Neural cell (in vitro differentiated cells): ENCODE results near the gene CSGALNACT2. TPM values are rescaled to one million over a fixed set of nuclear protein-coding genes. Genes with fewer than 3 reads are reported as not detected.

ENCODE experiments used
- H2AFZ ChIP-seq: fragments of 200-600, 300-800 bp; sonication (generic), shearing (Covaris generic); 2 replicates; pipeline ENCODE4 v1.6.0; 2014; ENCODE audit warnings: low read depth, mild to moderate bottlenecking, antibody characterized with exemption, low read length, moderate library complexity
- H3F3A ChIP-seq: fragments of 200-600 bp; shearing (Covaris generic); 2 replicates; pipeline ENCODE4 v1.6.1; 2016; ENCODE audit warnings: mild to moderate bottlenecking, moderate library complexity, mixed read lengths, antibody characterized with exemption, low read length; ENCODE audit not compliant: insufficient read depth, poor library complexity, severe bottlenecking
- H3K27ac ChIP-seq: fragments of 200-600, 300-800 bp; sonication (generic), shearing (Covaris generic); 2 replicates; pipeline ENCODE4 v1.5.1; 2014; ENCODE audit warnings: mild to moderate bottlenecking, low read length, moderate library complexity
- H3K27me3 ChIP-seq: fragments of 300-800, 200-600 bp; sonication (generic), shearing (Covaris generic); 2 replicates; pipeline ENCODE4 v1.6.0; 2014; ENCODE audit warnings: mild to moderate bottlenecking, low read depth, low read length, moderate library complexity; ENCODE audit not compliant: insufficient read depth
- H3K36me3 ChIP-seq: fragments of 300-800, 200-600 bp; sonication (generic), shearing (Covaris generic); 2 replicates; pipeline ENCODE4 v1.5.1; 2014; ENCODE audit warnings: mild to moderate bottlenecking, antibody characterized with exemption, low read length, moderate library complexity; ENCODE audit not compliant: insufficient read depth
- H3K4me2 ChIP-seq: fragments of 300-800, 200-600 bp; sonication (generic), shearing (Covaris generic); 2 replicates; pipeline ENCODE4 v1.6.0; 2014; ENCODE audit warnings: mild to moderate bottlenecking, low read length
- H3K4me3 ChIP-seq: fragments of 300-800, 200-600 bp; sonication (generic), shearing (Covaris generic); 2 replicates; pipeline ENCODE4 v1.5.1; 2014; ENCODE audit warnings: mild to moderate bottlenecking, low read length, moderate library complexity
- H3K79me2 ChIP-seq: fragments of 200-600 bp; shearing (Covaris generic); replicated peaks from 2 replicates; pipeline ENCODE4 v1.6.0; 2014; ENCODE audit warnings: mild to moderate bottlenecking, low read length, moderate library complexity; ENCODE audit not compliant: insufficient read depth
- H3K9ac ChIP-seq: fragments of 300-800, 200-600 bp; sonication (generic), shearing (Covaris generic); 2 replicates; pipeline ENCODE4 v1.6.1; 2016; ENCODE audit warnings: mild to moderate bottlenecking, low read length, mixed read lengths
- H3K9me2 ChIP-seq: fragments of 200-600 bp; shearing (Covaris generic); 2 replicates; pipeline ENCODE4 v1.6.1; 2016; ENCODE audit warnings: mild to moderate bottlenecking, low read length, mixed read lengths; ENCODE audit not compliant: insufficient read depth
- H3K9me3 ChIP-seq: fragments of 200-600, 300-800 bp; sonication (generic), shearing (Covaris generic); 2 replicates; pipeline ENCODE4 v1.6.1; 2016; ENCODE audit warnings: mild to moderate bottlenecking, mixed run types, low read length, moderate library complexity, mixed read lengths
- H4K20me1 ChIP-seq: fragments of 200-600 bp; shearing (Covaris generic); 2 replicates; pipeline ENCODE4 v1.6.1; 2016; ENCODE audit warnings: mild to moderate bottlenecking, mixed run types; ENCODE audit not compliant: insufficient read depth
- CTCF ChIP-seq: fragments of 450-650 bp; IDR thresholded peaks from 2 replicates; pipeline ENCODE4 v1.5.1; 2014; ENCODE audit warnings: antibody characterized with exemption, mild to moderate bottlenecking, moderate library complexity; ENCODE audit not compliant: poor library complexity, severe bottlenecking
- EP300 ChIP-seq: fragments of 450-650 bp; conservative IDR thresholded peaks from 2 replicates; pipeline ENCODE4 v1.6.1; 2014; ENCODE audit warnings: antibody characterized with exemption, mild to moderate bottlenecking, moderate library complexity; ENCODE audit not compliant: poor library complexity, severe bottlenecking
- EZH2 ChIP-seq: fragments of 200-600, 300-800 bp; shearing (Covaris generic), sonication (generic); IDR thresholded peaks from 2 replicates; pipeline ENCODE4 v1.6.1; 2014; ENCODE audit warnings: antibody characterized with exemption, low read length, borderline replicate concordance, mild to moderate bottlenecking; ENCODE audit not compliant: insufficient read depth, poor library complexity, severe bottlenecking
- MXI1 ChIP-seq: fragments of 450-650 bp; conservative IDR thresholded peaks from 2 replicates; pipeline ENCODE4 v1.6.1; 2014; ENCODE audit warnings: antibody characterized with exemption, mild to moderate bottlenecking; ENCODE audit not compliant: poor library complexity, severe bottlenecking
- POLR2AphosphoS5 ChIP-seq: IDR thresholded peaks from 2 replicates; pipeline ENCODE4 v1.6.1; 2012
- RAD21 ChIP-seq: fragments of 450-650 bp; conservative IDR thresholded peaks from 2 replicates; pipeline ENCODE4 v1.6.1; 2014; ENCODE audit warnings: antibody characterized with exemption, mild to moderate bottlenecking, moderate library complexity
- REST ChIP-seq: IDR thresholded peaks from 2 replicates; pipeline ENCODE4 v1.6.1; 2012; ENCODE audit warnings: borderline replicate concordance
- SMC3 ChIP-seq: fragments of 450-650 bp; conservative IDR thresholded peaks from 2 replicates; pipeline ENCODE4 v1.6.1; 2014; ENCODE audit warnings: antibody characterized with exemption, mild to moderate bottlenecking, moderate library complexity; ENCODE audit not compliant: poor library complexity
- TAF1 ChIP-seq: IDR thresholded peaks from 2 replicates; pipeline ENCODE4 v1.6.1; 2012; ENCODE audit warnings: low read depth
- polyA plus RNA-seq: library from polyadenylated mRNA; depleted of rRNA; stranded (reverse); fragments of >200 nt; gene quantifications from 2 replicates; pipeline ENCODE4 v1.2.3, GENCODE V29; 2014

Gene CSGALNACT2
- polyA plus RNA-seq, 1 donor from 2014 or later: 20.7 TPM

GRCh38 chr10:43170491-43170890 lies 32.2 kb downstream of the CSGALNACT2 start:
- Histone ChIP-seq H3K79me2 (no peaks in the 10 kb centered on the region), H3K9me2 (no peaks in the 10 kb centered on the region), H2AFZ (no peak overlapping the region), H3K36me3 (no peaks in the 10 kb centered on the region), H3K9me3 (no peaks in the 10 kb centered on the region), H3K27ac (no peak overlapping the region), H3K4me2 (no peak overlapping the region), H3K27me3 (no peaks in the 10 kb centered on the region), H3K9ac (no peak overlapping the region), H3F3A (no peaks in the 10 kb centered on the region), H3K4me3 (no peak overlapping the region), H4K20me1 (no peaks in the 10 kb centered on the region)
- TF ChIP-seq CTCF: no peak
- TF ChIP-seq RAD21: no peak
- TF ChIP-seq TAF1: no peak
- TF ChIP-seq MXI1: no peak
- TF ChIP-seq POLR2AphosphoS5: no peak
- TF ChIP-seq EZH2: no peak
- TF ChIP-seq REST: no peak
- TF ChIP-seq SMC3: no peak

GRCh38 chr10:43172645-43173044 lies 34.4 kb downstream of the CSGALNACT2 start:
- Histone ChIP-seq H3K36me3 (peaks cover 9% of the 10 kb centered on the region), H3F3A (no peaks in the 10 kb centered on the region), H3K27me3 (no peaks in the 10 kb centered on the region), H4K20me1 (no peaks in the 10 kb centered on the region), H2AFZ (no peak overlapping the region), H3K27ac (no peak overlapping the region), H3K79me2 (no peaks in the 10 kb centered on the region), H3K9ac (no peak overlapping the region), H3K9me2 (no peaks in the 10 kb centered on the region), H3K4me3 (no peak overlapping the region), H3K4me2 (no peak overlapping the region), H3K9me3 (no peaks in the 10 kb centered on the region)
- no peak for TF ChIP-seq REST
- no peak for TF ChIP-seq EP300
- TF ChIP-seq SMC3: no peak
- no peak for TF ChIP-seq TAF1
- no peak for TF ChIP-seq MXI1
- TF ChIP-seq EZH2: no peak
- TF ChIP-seq CTCF: no peak
- TF ChIP-seq RAD21: no peak
- TF ChIP-seq POLR2AphosphoS5: no peak
